HepG2 (cell line): ENCODE data around the gene CXCL10. TPM values are rescaled to one million over a fixed set of nuclear protein-coding genes. Genes with fewer than 3 reads are reported as not detected.

Experiments
- MAFG ChIP-seq: sonication (generic); formaldehyde crosslinking; IDR thresholded peaks from 2 replicates; pipeline ENCODE4 v1.5.1; 2020; ENCODE audit warnings: mild to moderate bottlenecking, missing genetic modification reagents
- NFIB ChIP-seq: sonication (generic); formaldehyde crosslinking; IDR thresholded peaks from 2 replicates; pipeline ENCODE4 v1.9.0; 2021; ENCODE audit warnings: missing genetic modification reagents, mild to moderate bottlenecking, borderline replicate concordance
- SIN3B ChIP-seq: fragments of 150-350 bp; IDR thresholded peaks from 2 replicates; pipeline ENCODE4 v1.6.1; 2014; ENCODE audit warnings: low read length
- TCF12 ChIP-seq, 2 experiments: fragments of 450-650 bp in 1 of 2; sonication (generic) in 1 of 2; formaldehyde crosslinking in 1 of 2; IDR thresholded peaks; 2 replicates each; pipeline versions ENCODE4 v1.6.1 to v1.8.0; 2017 to 2022; ENCODE audit warnings: antibody characterized with exemption in 1 of 2, mild to moderate bottlenecking in 1 of 2, missing genetic modification reagents in 1 of 2, moderate library complexity in 1 of 2
- ZBTB3 ChIP-seq: sonication (generic); formaldehyde crosslinking; IDR thresholded peaks from 2 replicates; pipeline ENCODE4 v1.4.0; 2020; ENCODE audit warnings: low read depth, mild to moderate bottlenecking, moderate library complexity, missing genetic modification reagents, borderline replicate concordance
- ZBTB39 ChIP-seq: sonication (generic); formaldehyde crosslinking; IDR thresholded peaks from 2 replicates; pipeline ENCODE4 v1.5.0; 2020; ENCODE audit warnings: missing genetic modification reagents
- ZNF124 ChIP-seq: sonication (generic); formaldehyde crosslinking; IDR thresholded peaks from 2 replicates; pipeline ENCODE4 v1.4.0; 2020; ENCODE audit warnings: missing genetic modification reagents
- ZNF484 ChIP-seq: sonication (generic); formaldehyde crosslinking; IDR thresholded peaks from 2 replicates; pipeline ENCODE4 v1.5.1; 2020; ENCODE audit warnings: mild to moderate bottlenecking, low read depth, missing genetic modification reagents, borderline replicate concordance
- ZNF574 ChIP-seq: sonication (generic); formaldehyde crosslinking; IDR thresholded peaks from 2 replicates; pipeline ENCODE4 v1.4.0; 2020; ENCODE audit warnings: missing genetic modification reagents
- ZNF629 ChIP-seq: sonication (generic); formaldehyde crosslinking; conservative IDR thresholded peaks from 2 replicates; pipeline ENCODE4 v1.5.0; 2020; ENCODE audit warnings: missing genetic modification reagents
- polyA plus RNA-seq, 8 experiments: library from polyadenylated mRNA; depleted of rRNA in 3 of 8; stranded (reverse) in 7 of 8; unstranded in 1 of 8; fragments of >200 nt; fragmentation: Illumina TruSeq in 4 of 8; extraction: Trizol in 4 of 8; gene quantifications; 2 replicates each; pipeline versions ENCODE4 v1.2.1 to v1.2.3, GENCODE V29; 2011 to 2016; ENCODE audit warnings: low read depth in 4 of 8, missing spikeins in 1 of 8, mixed read lengths in 1 of 8; ENCODE audit not compliant: insufficient read depth in 1 of 8
- total RNA-seq, 5 experiments: library from RNA; depleted of rRNA; stranded (reverse); fragments of >200 nt; fragmentation: Illumina TruSeq; extraction: Trizol; gene quantifications; 2 replicates each; pipeline ENCODE4 v1.2.3, GENCODE V29; 2016; ENCODE audit warnings: low read depth in 1 of 5

The CXCL10 gene
- total and polyA plus RNA-seq, 2 of the 13 experiments (the other 11 are each of a cell fraction or from before 2014, with no cell fraction given) = not detected

GRCh38 chr4:76055421-76055820 is 32.1 kb upstream of the CXCL10 start (continued):
- TF ChIP-seq ZBTB39 (CRISPR knock-in tag) (no peak), NFIB (no peak), ZNF629 (CRISPR knock-in tag) (no peak), ZNF574 (CRISPR knock-in tag) (no peak), ZNF124 (CRISPR knock-in tag) (no peak), ZBTB3 (CRISPR knock-in tag) (no peak), SIN3B (no peak), ZNF484 (CRISPR knock-in tag) (no peak), TCF12 (IDR thresholded peaks at IDR 0.05) (no peak), TCF12 (CRISPR knock-in tag; IDR thresholded peaks at IDR 0.05) (no peak), MAFG (CRISPR knock-in tag) (no peak)
